GM18498 (cell line): ENCODE data around the gene TTC21B.

Experiments
- ATAC-seq: cut with Tn5 transposase; IDR thresholded peaks from one replicate; pipeline ENCODE4 v1.9.1; 2021; ENCODE audit warnings: mild to moderate bottlenecking, moderate library complexity; ENCODE audit not compliant: unreplicated experiment

The TTC21B gene

DNA sequence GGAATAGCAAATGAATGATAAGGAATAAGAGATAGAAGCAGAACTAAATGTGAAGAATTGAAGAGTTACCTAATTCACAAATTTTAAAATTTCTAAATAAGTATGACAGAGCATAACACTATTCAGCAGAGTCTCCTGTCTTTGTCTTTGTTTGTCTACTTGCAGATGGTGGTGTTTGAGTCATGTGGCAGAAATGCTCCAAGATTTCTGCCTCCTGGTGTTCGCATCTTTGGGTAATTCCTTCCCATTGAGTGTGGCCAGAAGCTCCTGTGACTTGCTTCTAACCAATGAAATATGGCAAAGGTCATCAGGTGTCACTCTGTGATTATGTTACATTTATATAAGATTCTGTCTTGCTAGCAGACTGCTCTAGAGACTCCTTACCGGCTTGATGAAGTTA lies 114.0 kb downstream of the TTC21B start:
- no peak for ATAC-seq

GRCh38 chr2:165837122-165837521 lies 116.5 kb downstream of the TTC21B start:
- ATAC-seq: no peak

DNA sequence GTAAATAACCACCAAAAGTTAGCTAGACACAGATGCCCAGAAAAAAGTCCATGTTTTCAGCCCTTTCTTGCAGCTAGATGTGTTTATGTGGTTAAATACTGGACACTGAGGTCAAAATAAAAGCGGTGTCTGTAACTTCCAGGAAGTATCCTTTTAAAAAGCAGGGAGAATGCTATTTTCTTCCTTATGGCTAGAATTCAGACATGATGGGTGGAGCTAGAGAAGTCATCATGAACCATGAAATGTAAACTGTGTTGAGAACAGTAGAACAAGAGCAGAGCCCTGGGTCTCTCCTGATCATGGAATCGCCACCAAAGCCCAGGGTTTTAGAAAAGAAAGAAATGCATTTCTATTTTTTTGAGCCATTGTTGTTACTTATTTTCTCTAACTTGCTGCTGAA lies 118.2 kb downstream of the TTC21B start:
- no peak for ATAC-seq

GRCh38 chr2:165833156-165833555 lies 120.4 kb downstream of the TTC21B start:
- no peak for ATAC-seq

DNA sequence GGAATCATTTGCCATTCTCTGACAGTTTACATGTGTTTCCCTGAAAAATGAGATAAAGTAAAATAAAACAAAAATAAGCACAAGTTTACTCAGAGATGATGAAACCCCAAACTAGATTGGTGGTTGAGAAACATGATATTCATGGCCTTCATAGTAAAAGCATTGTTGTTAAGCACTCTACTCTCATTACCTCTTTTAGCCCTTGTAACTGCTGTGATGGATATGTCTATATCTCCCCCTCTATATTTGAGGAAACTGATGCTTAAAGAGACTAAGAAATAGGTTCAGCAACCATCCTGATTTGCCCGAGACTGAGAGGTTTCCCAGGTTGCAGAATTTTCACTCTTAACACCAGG lies 125.7 kb downstream of the TTC21B start:
- peak; percentile 28 for ATAC-seq

GRCh38 chr2:165827016-165827920 lies 126.3 kb downstream of the TTC21B start:
- ATAC-seq: peak; percentile 73

DNA sequence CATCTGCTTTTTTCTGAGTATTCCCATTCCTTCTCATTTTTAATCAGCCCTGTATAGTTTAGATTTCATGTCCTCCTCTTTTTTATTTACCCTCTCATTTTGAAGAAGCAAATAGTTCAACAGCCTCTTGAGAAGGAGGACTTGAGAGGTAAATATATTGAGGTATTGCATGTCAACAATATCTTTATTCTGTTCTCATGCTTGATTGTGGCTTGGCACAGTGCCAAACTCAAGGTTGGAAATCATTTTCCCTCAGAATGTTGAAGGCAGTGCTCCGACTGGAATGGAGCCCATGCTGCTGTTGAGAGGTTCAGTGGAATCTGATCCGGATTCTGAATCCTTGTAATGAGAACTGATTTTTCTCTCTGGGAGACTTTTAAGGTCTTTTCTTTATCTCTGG lies 128.5 kb downstream of the TTC21B start:
- no peak for ATAC-seq
